Stimulated activated naive CD8-positive, alpha-beta T cell treated with anti-CD3 and anti-CD28 coated beads, Interleukin-15, amount 100 ng/mL, for 72 hours (primary cell): Measurements from ENCODE around the gene SFXN4.
A peak's percentile ranks its signal among the peaks of the same experiment; 100 is the strongest.
"Not testable (repeated sequence)": the region's sequence is repeated elsewhere in the genome, so short reads cannot be mapped to it uniquely, and the experiment has no call there.

Experiments used
- ATAC-seq: fragments of 150-1000 bp; cut with Tn5 transposase; 2 replicates; pipeline ENCODE4 v1.10.0; 2021; ENCODE audit warnings: mild to moderate bottlenecking, moderate library complexity
- DNase-seq, 2 donors: peaks; one replicate each; pipeline ENCODE4 v3.0.0; 2021 to 2022
- H3K27ac Mint-ChIP-seq, 2 donors: one replicate each; pipeline ENCODE4 v1.8.0; 2022; ENCODE audit warnings: mild to moderate bottlenecking in 2 of 2, mixed read lengths in 2 of 2, moderate library complexity in 2 of 2
- H3K27me3 Mint-ChIP-seq: one replicate; pipeline ENCODE4 v1.8.0; 2022; ENCODE audit warnings: mixed read lengths
- H3K4me1 Mint-ChIP-seq: one replicate; pipeline ENCODE4 v1.8.0; 2022; ENCODE audit warnings: mild to moderate bottlenecking, mixed read lengths
- H3K4me3 Mint-ChIP-seq, 2 donors: one replicate each; pipeline ENCODE4 v1.8.0; 2022; ENCODE audit warnings: mild to moderate bottlenecking in 2 of 2, mixed read lengths in 2 of 2, moderate library complexity in 1 of 2
- H3K9me3 Mint-ChIP-seq, 2 donors: one replicate each; pipeline ENCODE4 v1.8.0; 2022; ENCODE audit warnings: mixed read lengths in 2 of 2

Gene SFXN4

DNA sequence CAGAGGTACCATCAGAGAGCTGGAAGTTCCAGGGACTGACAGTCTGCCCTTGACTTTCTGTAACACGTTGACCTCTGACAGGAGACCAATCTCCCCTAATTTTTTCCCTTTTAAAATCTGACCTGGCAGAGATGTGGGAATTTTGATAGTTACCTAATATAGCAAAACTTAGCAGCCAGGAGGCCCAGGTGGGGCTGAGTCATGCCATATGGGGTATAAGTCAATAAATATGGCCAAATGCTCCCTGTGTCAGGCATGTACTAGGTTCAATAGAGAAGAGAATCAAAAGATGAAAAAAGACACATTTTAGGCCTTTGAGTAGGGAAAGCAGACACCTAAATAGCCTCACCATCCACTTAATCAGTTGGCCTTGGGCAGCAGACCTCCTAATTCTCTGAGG lies 35.7 kb upstream of the SFXN4 start:
- Mint-ChIP-seq H3K9me3 (no peaks in the 10 kb centered on the region), H3K27me3 (peaks cover 11% of the 10 kb centered on the region), H3K27ac (no peak overlapping the region), H3K4me3 (no peak overlapping the region), H3K4me1 (peaks cover 26% of the 10 kb centered on the region)
- no peak for DNase-seq
- ATAC-seq: no peak

DNA sequence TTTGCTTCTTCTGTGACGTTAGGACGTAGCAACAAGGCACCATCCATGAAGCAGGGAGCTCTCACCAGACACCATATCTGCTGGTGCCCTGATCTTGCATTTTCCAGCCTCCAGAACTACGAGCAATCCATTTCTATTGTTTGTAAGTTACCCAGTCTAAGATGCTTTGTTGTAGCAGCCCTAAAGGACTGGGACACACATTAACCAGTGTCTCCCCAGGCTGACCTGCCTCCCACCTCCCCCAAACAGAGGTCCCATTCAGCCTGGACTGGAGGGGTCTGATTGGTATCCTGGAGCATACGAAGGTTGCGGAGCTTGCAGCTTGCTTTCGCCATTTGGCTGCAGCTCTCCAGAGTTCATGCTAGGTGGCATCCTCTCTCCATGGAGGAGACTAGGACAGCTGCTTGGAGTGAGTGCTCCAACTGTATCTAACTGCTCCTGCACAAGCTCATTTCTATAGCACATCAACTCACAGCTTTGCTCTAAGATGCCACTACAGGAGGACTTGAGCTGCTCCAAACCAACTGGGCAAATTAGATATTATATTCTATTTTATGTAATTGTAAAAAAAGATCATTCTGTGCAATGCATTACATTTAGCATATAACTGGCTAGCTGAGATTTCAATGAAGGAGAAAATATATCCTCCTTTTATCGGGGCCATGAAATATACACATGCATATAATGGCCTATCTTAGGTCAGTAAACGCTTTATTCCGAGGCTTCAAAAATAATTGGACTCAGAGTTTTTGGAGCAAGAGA lies 33.9 kb upstream of the SFXN4 start:
- peaks cover 22% of the 10 kb centered on the region for H3K4me1 Mint-ChIP-seq
- H3K27ac Mint-ChIP-seq: no peak overlapping the region
- no peak overlapping the region for H3K4me3 Mint-ChIP-seq
- no peaks in the 10 kb centered on the region for H3K9me3 Mint-ChIP-seq
- peaks cover 11% of the 10 kb centered on the region for H3K27me3 Mint-ChIP-seq
- DNase-seq (peak; percentile 19 to 45), ATAC-seq (peak; percentile 83)

DNA sequence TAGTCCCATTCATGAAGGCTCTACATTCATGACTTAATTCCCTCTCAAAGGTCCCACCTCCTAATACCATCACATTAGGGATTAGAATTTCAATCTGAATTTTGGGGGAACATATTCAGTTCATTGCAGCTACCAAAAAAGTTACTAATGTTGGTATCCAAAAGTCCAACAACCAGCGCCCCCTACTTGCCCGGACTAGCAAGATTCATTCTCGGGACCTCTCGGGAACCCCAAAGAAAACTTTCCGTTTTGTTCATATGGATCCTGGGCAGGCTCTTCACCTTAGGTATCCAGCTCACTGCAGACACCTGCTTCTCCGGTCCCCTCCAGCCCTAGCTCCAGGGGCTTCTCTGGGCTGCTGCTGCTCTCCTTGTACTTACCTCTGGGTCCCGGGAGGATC lies 32.9 kb upstream of the SFXN4 start:
- DNase-seq (no peak), ATAC-seq (no peak)
- peak overlapping the region in 1 of 2 donors; percentile 30 for H3K27ac Mint-ChIP-seq
- H3K9me3 Mint-ChIP-seq: no peaks in the 10 kb centered on the region
- H3K27me3 Mint-ChIP-seq: peaks cover 11% of the 10 kb centered on the region
- H3K4me1 Mint-ChIP-seq: peaks cover 22% of the 10 kb centered on the region
- H3K4me3 Mint-ChIP-seq: peak overlapping the region in 1 of 2 donors; percentile 46

DNA sequence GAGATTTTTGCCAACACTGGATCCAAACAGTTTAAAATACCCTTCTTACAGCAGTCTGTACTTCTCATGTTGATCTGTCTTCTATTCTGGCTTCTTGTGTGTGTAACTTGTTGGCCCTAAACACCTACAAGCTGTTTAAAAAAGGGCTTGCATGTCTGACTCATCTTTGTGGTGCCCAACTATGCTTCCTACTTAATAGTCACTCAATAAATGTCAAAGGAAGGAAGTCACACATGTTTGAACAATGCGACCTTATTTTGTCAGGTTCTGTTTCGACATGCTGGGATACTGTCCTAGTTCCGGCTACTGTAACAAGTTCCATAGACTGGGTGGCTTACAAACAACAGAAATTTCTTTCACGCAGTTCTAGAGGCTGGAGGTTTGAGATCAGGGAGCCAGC lies 32.4 kb upstream of the SFXN4 start:
- DNase-seq: no peak
- peak; percentile 78 for ATAC-seq
- no peaks in the 10 kb centered on the region for H3K9me3 Mint-ChIP-seq
- peaks cover 22% of the 10 kb centered on the region for H3K4me1 Mint-ChIP-seq
- peak overlapping the region; percentile 30 to 51 for H3K27ac Mint-ChIP-seq
- H3K27me3 Mint-ChIP-seq: peaks cover 11% of the 10 kb centered on the region
- H3K4me3 Mint-ChIP-seq: peak overlapping the region in 1 of 2 donors; percentile 24

DNA sequence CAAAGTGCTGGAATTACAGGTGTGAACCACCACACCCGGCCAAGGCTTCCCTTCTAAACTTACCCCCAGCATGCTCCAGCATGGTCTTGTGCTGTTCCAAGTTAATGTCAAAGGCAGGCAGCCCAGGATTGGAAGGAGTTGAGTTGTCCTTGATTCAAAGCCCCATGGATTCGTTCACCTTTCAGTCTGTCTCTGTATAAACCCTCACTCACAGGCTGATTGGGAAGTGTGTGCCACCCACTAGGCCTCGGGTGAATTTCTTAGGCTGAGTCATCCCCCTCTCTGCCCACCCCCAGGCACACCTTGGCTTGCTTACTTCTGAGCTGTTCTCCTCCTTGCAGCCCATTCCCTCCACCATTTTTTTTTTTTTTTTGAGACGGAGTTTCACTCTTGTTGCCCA lies 26.4 kb upstream of the SFXN4 start:
- H3K4me3 Mint-ChIP-seq: no peak overlapping the region
- no peaks in the 10 kb centered on the region for H3K27me3 Mint-ChIP-seq
- no peak for DNase-seq
- no peaks in the 10 kb centered on the region for H3K9me3 Mint-ChIP-seq
- ATAC-seq: peak; percentile 54
- no peak overlapping the region for H3K27ac Mint-ChIP-seq
- H3K4me1 Mint-ChIP-seq: peaks cover 28% of the 10 kb centered on the region

DNA sequence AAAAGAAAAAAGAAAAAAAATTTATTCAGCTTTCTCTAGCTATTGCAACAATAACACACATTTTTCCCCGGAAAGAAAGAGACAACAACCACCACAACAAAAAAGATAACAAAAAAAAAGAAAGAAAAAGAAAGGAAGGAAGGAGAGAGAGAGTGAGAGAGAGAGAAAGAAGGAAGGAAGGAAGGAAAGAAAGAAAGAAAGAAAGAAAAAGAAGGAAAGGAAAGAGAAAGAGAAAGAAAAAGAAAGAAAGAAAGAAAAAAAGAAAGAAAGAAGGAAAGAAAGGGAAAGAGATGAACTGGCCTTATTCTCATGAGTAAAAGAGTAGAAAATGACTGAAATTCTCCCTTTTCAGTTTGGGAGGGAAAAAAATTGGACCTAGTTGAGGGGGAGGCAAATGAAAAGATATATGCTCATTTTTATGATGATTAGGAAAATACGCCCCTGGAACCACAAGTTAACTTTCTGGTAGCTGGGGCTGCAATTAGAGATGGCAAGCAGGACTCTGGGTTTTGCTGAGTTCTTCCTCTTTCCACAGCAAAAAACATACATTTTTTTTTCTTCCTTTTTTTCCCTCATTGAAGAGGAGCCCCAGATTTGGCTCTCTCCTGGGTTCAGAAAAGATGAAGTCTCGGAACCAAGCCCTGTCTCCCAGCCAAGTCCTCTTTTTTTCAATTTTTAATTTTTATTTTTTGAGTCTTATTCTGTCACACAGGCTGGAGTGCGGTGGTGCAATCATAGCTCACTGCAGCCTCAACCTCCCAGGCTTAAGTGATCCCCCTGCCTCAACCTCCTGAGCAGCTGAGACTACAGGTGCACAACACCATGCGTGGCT lies 25.7 kb upstream of the SFXN4 start:
- Mint-ChIP-seq H3K4me1 (peaks cover 28% of the 10 kb centered on the region), H3K27ac (no peak overlapping the region), H3K9me3 (no peaks in the 10 kb centered on the region)

DNA sequence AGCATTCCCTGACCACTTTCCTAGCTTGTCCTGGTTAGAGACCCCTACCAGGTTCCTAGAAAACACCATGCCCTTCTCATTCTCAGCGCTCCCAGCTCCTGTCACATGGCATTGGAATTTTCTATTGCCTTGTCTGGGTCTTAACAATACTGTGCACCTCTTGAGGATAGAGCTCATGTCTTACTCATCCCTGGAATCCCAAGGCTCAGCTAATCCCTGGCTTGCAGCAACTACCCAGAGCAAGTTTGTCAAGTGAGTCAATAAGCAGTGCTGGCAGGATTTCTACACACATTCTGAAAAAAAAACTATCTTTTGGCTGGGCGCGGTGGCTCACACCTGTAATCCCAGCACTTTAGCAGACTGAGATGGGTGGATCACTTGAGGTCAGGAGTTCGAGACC lies 24.8 kb upstream of the SFXN4 start:
- DNase-seq (no peak), ATAC-seq (no peak)
- H3K4me1 Mint-ChIP-seq: peaks cover 28% of the 10 kb centered on the region
- H3K4me3 Mint-ChIP-seq: no peak overlapping the region
- no peaks in the 10 kb centered on the region for H3K9me3 Mint-ChIP-seq
- no peaks in the 10 kb centered on the region for H3K27me3 Mint-ChIP-seq
- no peak overlapping the region for H3K27ac Mint-ChIP-seq

More for the DNA sequence above, 25.7 kb upstream of the SFXN4 start:
- no peaks in the 10 kb centered on the region for H3K27me3 Mint-ChIP-seq
- peak overlapping the region in 1 of 2 donors; percentile 9 for H3K4me3 Mint-ChIP-seq
- no peak for DNase-seq
- ATAC-seq: no peak

DNA sequence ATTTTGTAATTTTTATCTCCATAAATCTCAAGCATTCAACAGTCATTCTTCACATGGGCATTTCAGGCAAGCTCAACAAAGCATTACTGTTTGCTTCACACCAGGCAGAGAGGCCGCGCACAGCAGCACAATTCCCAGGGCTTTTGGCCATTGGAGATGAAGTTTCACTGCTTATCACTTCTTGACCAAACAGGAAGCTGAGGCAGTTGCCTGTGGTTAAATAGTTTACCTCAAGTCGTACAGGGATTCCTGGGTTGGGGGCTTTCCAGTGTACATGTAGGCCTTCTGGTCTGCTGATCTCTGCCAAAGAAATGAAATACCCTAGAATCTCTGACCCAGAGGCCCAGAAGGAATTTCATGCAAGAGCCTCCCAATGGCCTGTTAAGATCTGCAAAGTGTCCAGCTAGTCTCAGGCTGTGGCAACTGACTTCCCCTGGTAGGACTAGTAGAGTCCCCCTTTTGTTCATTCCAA lies 24.3 kb upstream of the SFXN4 start:
- DNase-seq (peak in 1 of 2 donors; percentile 53), ATAC-seq (peak; percentile 82)
- Mint-ChIP-seq H3K27me3 (no peaks in the 10 kb centered on the region), H3K9me3 (no peaks in the 10 kb centered on the region), H3K27ac (no peak overlapping the region), H3K4me3 (peak overlapping the region in 1 of 2 donors; percentile 41), H3K4me1 (peaks cover 28% of the 10 kb centered on the region)

DNA sequence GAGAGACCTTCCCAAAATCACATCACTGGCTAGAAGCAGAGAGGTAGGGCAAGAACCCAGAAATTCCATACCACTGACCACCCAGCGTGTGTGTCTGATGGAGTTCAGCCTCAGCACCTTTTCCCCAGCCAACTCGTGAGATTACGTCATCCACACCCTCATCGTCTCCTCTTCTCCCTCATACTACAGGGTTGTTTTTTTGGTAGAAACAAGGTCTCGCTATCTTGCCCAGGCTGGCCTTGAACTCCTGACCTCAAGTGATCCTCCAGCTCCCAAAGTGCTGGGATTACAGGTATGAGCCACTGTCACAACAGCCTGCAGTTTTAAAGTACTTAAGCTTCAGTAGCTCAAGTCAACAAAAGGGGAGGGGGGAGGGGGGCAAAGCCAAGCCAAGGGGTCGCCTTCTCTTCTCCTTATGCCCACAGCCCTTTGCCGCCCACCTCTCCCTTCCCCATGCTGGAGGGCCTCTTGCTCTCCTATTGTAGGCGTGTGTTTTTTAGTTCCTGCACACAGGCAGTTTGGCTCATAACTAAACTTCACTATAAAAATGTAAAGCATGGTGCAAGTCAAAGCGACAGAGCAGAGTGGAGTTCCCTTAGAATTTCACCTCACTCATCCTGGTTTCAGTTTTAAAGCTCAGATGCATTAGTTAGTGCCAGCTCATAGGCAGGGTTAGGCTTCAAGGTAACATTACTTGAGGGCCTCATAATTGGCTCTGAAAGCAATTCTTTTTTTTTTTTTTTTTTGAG lies 18.3 kb upstream of the SFXN4 start:
- Mint-ChIP-seq H3K4me1 (peaks cover 17% of the 10 kb centered on the region), H3K27ac (no peak overlapping the region), H3K4me3 (no peak overlapping the region), H3K27me3 (no peaks in the 10 kb centered on the region), H3K9me3 (no peaks in the 10 kb centered on the region)
- peak; percentile 60 for ATAC-seq
- DNase-seq: no peak

DNA sequence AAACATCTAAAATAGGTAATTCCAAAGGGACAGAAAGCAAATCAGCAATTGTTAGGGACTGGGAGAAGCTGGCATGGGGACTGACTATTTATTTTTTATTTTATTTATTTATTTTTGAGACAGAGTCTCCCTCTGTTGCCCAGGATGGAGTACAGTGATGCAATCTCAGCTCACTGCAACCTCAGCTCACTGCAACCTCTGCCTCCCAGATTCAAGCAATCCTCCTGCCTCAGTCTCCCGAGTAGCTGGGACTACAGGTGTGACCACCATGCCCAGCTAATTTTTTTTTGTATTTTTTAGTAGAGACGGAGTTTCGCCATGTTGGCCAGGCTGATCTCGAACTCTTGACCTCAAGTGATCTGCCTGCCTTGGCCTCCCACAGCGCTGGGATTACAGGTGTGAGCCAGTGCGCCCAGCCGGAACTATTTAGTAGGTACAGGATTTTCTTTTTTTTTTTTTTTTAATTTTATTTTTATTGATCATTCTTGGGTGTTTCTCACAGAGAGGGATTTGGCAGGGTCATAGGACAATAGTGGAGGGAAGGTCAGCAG lies 15.4 kb upstream of the SFXN4 start:
- H3K27ac Mint-ChIP-seq, ATAC-seq, H3K9me3 Mint-ChIP-seq, H3K4me3 Mint-ChIP-seq, H3K27me3 Mint-ChIP-seq, DNase-seq: not testable (repeated sequence)
- H3K4me1 Mint-ChIP-seq: peaks cover 41% of the 10 kb centered on the region

DNA sequence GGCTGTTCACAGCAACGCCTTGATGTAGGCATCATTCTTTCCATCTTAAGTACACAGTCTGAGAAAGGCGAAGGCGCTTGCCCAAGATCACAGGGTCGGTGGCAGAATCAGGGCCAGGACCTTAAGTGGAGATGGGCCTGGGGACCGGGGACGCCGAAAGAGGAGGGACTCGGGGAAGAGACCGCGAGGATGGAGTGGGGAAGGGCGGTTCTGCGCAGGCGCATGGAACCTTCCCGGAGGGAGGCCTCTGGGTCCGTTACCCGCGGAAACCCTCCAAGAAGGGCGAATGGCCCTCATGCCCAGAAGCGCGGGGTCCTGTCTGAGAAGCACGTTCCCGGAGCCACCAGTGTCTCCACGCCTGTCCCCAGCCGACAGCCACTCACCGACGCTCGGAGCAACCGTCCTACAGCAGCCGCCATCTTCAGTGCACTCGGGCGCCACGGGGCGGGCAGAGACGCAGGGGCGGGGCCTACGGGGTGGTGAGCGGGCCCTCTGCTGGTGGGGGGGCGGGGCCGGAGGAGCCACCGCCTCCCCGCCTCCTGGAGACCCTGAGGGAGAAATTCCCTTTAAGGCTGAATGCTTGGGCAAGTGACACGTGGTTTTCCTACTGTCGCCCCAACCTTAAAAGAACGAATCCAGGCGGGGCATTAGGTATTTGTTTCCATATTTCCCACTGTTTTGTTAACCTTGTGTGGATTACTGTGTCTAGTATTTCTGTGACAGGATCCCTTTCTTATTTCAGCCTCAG lies 13.0 kb upstream of the SFXN4 start, which contains the start of gene PRDX3:
Gene PRDX3 (minus strand): TSS at position 441 of the 748 bp plus-strand sequence. CDS start 22 bp downstream, at position 419.
- Mint-ChIP-seq H3K4me1 (peaks cover 46% of the 10 kb centered on the region), H3K9me3 (no peaks in the 10 kb centered on the region), H3K4me3 (peak within 1 kb of the TSS; percentile 96 to 100), H3K27me3 (no peaks in the 10 kb centered on the region), H3K27ac (peak within 1 kb of the TSS; percentile 98)
- DNase-seq: peak; percentile 87 to 91
- ATAC-seq: peak; percentile 94

DNA sequence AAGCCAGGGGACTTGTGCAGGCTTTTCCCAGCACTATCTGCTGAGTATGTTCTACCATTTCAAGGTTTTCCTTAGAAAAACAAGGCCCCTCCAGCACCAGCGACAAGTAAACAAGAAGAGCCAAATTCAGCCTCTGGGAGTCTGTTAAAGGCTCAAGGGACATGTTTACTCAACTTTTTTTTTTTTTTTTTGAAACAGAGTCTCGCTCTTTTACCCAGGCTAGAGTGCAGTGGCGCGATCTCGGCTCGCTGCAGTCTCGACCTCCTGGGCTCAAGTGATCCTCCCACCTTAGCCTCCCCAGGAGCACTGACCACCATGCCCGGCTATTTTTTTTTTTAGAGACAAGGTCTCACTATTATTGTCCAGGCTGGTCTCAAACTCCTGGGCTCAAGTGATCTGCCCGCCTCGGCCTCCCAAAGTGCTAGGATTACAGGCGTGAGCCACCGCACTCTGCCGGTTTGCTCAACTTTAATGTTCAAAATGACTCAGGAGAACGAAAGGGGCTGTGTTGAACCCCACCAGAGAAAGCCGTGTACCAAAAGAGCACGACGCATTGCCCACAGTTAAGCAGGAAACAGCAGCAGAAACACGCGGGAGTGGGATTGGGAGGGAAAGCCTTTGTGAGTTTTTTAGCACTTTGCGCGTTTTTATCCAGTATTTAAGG lies 12.3 kb upstream of the SFXN4 start:
- peak; percentile 35 to 60 for DNase-seq

DNA sequence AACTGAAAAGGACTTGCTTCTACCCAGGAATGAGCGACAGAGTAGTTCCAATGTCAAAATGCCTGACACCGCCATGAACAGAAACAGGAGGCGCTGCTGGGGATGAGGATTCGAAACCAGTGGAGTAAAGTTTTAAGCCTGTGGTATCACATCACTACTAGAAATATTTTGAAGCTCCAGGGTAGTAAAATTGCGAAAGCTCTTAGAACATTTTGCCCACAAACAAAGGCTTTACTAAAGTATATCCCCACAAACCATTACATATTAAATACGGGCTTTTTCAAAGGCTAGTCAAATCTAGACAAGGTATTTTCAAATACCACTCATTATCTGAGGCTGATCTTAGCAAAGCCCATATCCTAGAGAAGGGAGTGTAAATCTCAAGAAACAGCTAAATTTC lies 10.7 kb upstream of the SFXN4 start:
- Mint-ChIP-seq H3K27ac (no peak overlapping the region), H3K4me1 (peaks cover 46% of the 10 kb centered on the region), H3K4me3 (peak overlapping the region in 1 of 2 donors; percentile 96), H3K9me3 (no peaks in the 10 kb centered on the region), H3K27me3 (no peaks in the 10 kb centered on the region)
- ATAC-seq (peak; percentile 40), DNase-seq (no peak)

More for the DNA sequence above, 12.3 kb upstream of the SFXN4 start:
- Mint-ChIP-seq H3K4me1 (peaks cover 46% of the 10 kb centered on the region), H3K27ac (peak overlapping the region; percentile 98), H3K9me3 (no peaks in the 10 kb centered on the region), H3K4me3 (peak overlapping the region; percentile 96 to 100), H3K27me3 (no peaks in the 10 kb centered on the region)
- peak; percentile 65 for ATAC-seq

DNA sequence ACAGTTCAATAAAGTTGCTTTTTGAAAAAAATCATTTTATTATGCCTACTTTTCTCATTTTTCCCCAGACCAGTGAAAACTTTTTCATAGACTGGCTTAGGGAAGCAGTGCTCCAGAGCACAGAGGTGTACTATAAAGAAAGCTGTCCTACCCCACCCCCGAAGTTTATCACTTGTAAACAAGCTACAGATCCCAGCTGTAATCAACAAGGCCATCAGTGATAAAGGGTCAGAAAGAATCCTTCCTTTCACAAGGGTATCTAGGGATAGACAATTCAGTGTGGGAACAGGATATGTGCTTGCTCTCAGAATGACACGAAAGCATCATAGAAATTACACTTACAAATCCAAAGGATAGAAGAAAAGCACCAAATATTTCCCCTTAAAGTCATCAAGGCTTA lies 8.6 kb upstream of the SFXN4 start:
- H3K27ac Mint-ChIP-seq: no peak overlapping the region
- no peaks in the 10 kb centered on the region for H3K9me3 Mint-ChIP-seq
- no peaks in the 10 kb centered on the region for H3K27me3 Mint-ChIP-seq
- peaks cover 36% of the 10 kb centered on the region for H3K4me1 Mint-ChIP-seq
- DNase-seq (no peak), ATAC-seq (no peak)
- H3K4me3 Mint-ChIP-seq: no peak overlapping the region
